Liver (tissue), 9 donors: ENCODE data around the gene ZMYM4. TPM values are rescaled to one million over a fixed set of nuclear protein-coding genes. Genes with fewer than 3 reads are reported as not detected.

ENCODE experiments used
- DNase-seq: peaks from one replicate; pipeline ENCODE4 v3.0.0-alpha.2; 2017; ENCODE audit warnings: low spot score
- H3K27ac ChIP-seq, 2 donors: one replicate each; pipeline ENCODE4 v1.7.0; 2013; ENCODE audit warnings: inconsistent platforms in 2 of 2, low read length in 2 of 2, control low read depth in 1 of 2, low read depth in 1 of 2, mild to moderate bottlenecking in 1 of 2
- H3K27me3 ChIP-seq, 4 donors: one replicate each; pipeline versions ENCODE4 v1.6.1 to v1.7.0; 2013; ENCODE audit warnings: low read length in 3 of 4, inconsistent platforms in 1 of 4, mild to moderate bottlenecking in 1 of 4, moderate library complexity in 1 of 4; ENCODE audit not compliant: control insufficient read depth in 4 of 4, insufficient read depth in 4 of 4
- H3K36me3 ChIP-seq, 4 donors: one replicate each; pipeline versions ENCODE4 v1.6.1 to v1.7.0; 2013; ENCODE audit warnings: low read length in 3 of 4, mild to moderate bottlenecking in 3 of 4, low read depth in 1 of 4, moderate library complexity in 1 of 4; ENCODE audit not compliant: control insufficient read depth in 4 of 4, insufficient read depth in 3 of 4
- H3K4me1 ChIP-seq, 4 donors: one replicate each; pipeline versions ENCODE4 v1.6.1 to v1.7.0; 2013; ENCODE audit warnings: low read length in 3 of 4, mild to moderate bottlenecking in 3 of 4, moderate library complexity in 1 of 4; ENCODE audit not compliant: control insufficient read depth in 4 of 4, insufficient read depth in 4 of 4
- H3K4me3 ChIP-seq, 3 donors: one replicate each; pipeline versions ENCODE4 v1.6.1 to v1.7.0; 2013; ENCODE audit warnings: low read length in 3 of 3, control low read depth in 1 of 3, low read depth in 1 of 3, mild to moderate bottlenecking in 1 of 3
- H3K9ac ChIP-seq, 2 donors: one replicate each; pipeline ENCODE4 v1.7.0; 2013; ENCODE audit warnings: low read length in 2 of 2, mild to moderate bottlenecking in 2 of 2, moderate library complexity in 2 of 2, control low read depth in 1 of 2, low read depth in 1 of 2
- H3K9me3 ChIP-seq, 4 donors: one replicate each; pipeline versions ENCODE4 v1.6.1 to v1.7.0; 2013; ENCODE audit warnings: low read length in 3 of 4; ENCODE audit not compliant: control insufficient read depth in 4 of 4
- ATF3 ChIP-seq: IDR thresholded peaks from 2 replicates; pipeline ENCODE4 v1.6.1; 2016; ENCODE audit warnings: antibody characterized with exemption
- CTCF ChIP-seq: fragments of 150-350 bp; IDR thresholded peaks from 2 replicates; pipeline ENCODE4 v1.5.1; 2017; ENCODE audit warnings: improper control_type of control experiment, low read depth, low read length; ENCODE audit not compliant: missing input control
- EGR1 ChIP-seq, 2 donors: IDR thresholded peaks; 2 replicates each; pipeline ENCODE4 v1.6.1; 2016 to 2018; ENCODE audit warnings: antibody characterized with exemption in 2 of 2, low read depth in 2 of 2
- FOXA1 ChIP-seq: IDR thresholded peaks from 2 replicates; pipeline ENCODE4 v1.6.1; 2016; ENCODE audit warnings: antibody characterized with exemption
- FOXA2 ChIP-seq: IDR thresholded peaks from 2 replicates; pipeline ENCODE4 v1.6.1; 2016; ENCODE audit warnings: antibody characterized with exemption
- GABPA ChIP-seq, 2 donors: IDR thresholded peaks in 1 of 2; conservative IDR thresholded peaks in 1 of 2; 2 replicates each; pipeline ENCODE4 v1.6.1; 2016; ENCODE audit warnings: antibody characterized with exemption in 2 of 2, mild to moderate bottlenecking in 1 of 2, moderate library complexity in 1 of 2
- HNF4A ChIP-seq, 2 donors: conservative IDR thresholded peaks; 2 replicates each; pipeline ENCODE4 v1.6.1; 2016; ENCODE audit warnings: antibody characterized with exemption in 2 of 2, mild to moderate bottlenecking in 2 of 2
- HNF4G ChIP-seq: IDR thresholded peaks from 2 replicates; pipeline ENCODE4 v1.6.1; 2016; ENCODE audit warnings: antibody characterized with exemption
- JUND ChIP-seq, 2 donors: IDR thresholded peaks; 2 replicates each; pipeline ENCODE4 v1.6.1; 2016; ENCODE audit warnings: antibody characterized with exemption in 2 of 2
- MAX ChIP-seq: IDR thresholded peaks from 2 replicates; pipeline ENCODE4 v1.6.1; 2016; ENCODE audit warnings: antibody characterized with exemption
- NR2F2 ChIP-seq: IDR thresholded peaks from 2 replicates; pipeline ENCODE4 v1.6.1; 2016; ENCODE audit warnings: antibody characterized with exemption
- RAD21 ChIP-seq, 2 donors: IDR thresholded peaks; 2 replicates each; pipeline ENCODE4 v1.6.1; 2016; ENCODE audit warnings: antibody characterized with exemption in 2 of 2, mild to moderate bottlenecking in 2 of 2
- REST ChIP-seq: IDR thresholded peaks from 2 replicates; pipeline ENCODE4 v1.6.1; 2016; ENCODE audit warnings: antibody characterized with exemption, mild to moderate bottlenecking
- RXRA ChIP-seq, 2 donors: IDR thresholded peaks; 2 replicates each; pipeline ENCODE4 v1.6.1; 2017 to 2018; ENCODE audit warnings: antibody characterized with exemption in 2 of 2, mild to moderate bottlenecking in 1 of 2
- SP1 ChIP-seq: IDR thresholded peaks from 2 replicates; pipeline ENCODE4 v1.6.1; 2018; ENCODE audit warnings: antibody characterized with exemption, mild to moderate bottlenecking
- TAF1 ChIP-seq: conservative IDR thresholded peaks from 2 replicates; pipeline ENCODE4 v1.6.1; 2016; ENCODE audit warnings: antibody characterized with exemption, mild to moderate bottlenecking
- YY1 ChIP-seq: IDR thresholded peaks from 2 replicates; pipeline ENCODE4 v1.6.1; 2016; ENCODE audit warnings: antibody characterized with exemption, mild to moderate bottlenecking
- ZBTB33 ChIP-seq: IDR thresholded peaks from 2 replicates; pipeline ENCODE4 v1.6.1; 2016; ENCODE audit warnings: antibody characterized with exemption
- WGBS: extraction: QIAGEN DNeasy Blood & Tissue Kit; methylation state at CpG from one replicate; pipeline ENCODE4 v1.1.7; 2013; 5-methylcytosine and 5-hydroxymethylcytosine counted together
- polyA plus RNA-seq, 2 donors: library from polyadenylated mRNA; stranded (reverse) in 1 of 2; unstranded in 1 of 2; fragments of 200-250 nt in 1 of 2; fragments of >200 nt in 1 of 2; fragmentation: Nextera tagmentation in 1 of 2; extraction: Ambion mirVana in 1 of 2; gene quantifications; one replicate each; pipeline versions ENCODE4 v1.2.1 to v1.2.3, GENCODE V29; 2013 to 2015
- total RNA-seq, 2 donors: library from RNA; depleted of rRNA; stranded (reverse); fragments of >200 nt; gene quantifications; one replicate each; pipeline ENCODE4 v1.2.3, GENCODE V29; 2014
- donor health status: healthy.
- donor health status: healthy.
- donor health status: healthy.
- donor health status: healthy.
- donor health status: healthy.

The ZMYM4 gene
- total and polyA plus RNA-seq, 4 donors = 5.3 to 16.8 (median 10.5) TPM

- 96% methylated on average over 7 of the region's 7 CpGs for WGBS
- peaks cover 6 to 33% (median 19%) of the 10 kb centered on the region in 4 donors for H3K36me3 ChIP-seq
- no peak for DNase-seq
- no peak for TF ChIP-seq RAD21 (IDR thresholded peaks at IDR 0.05)
- TF ChIP-seq YY1 = no peak
- no peak for TF ChIP-seq ZBTB33
- no peak for TF ChIP-seq FOXA2
- TF ChIP-seq FOXA1 = no peak
- TF ChIP-seq GABPA (IDR thresholded peaks at IDR 0.05 in 1 of 2, conservative IDR thresholded peaks at IDR 0.05 in 1 of 2) = no peak
- TF ChIP-seq MAX = no peak
- TF ChIP-seq HNF4A (conservative IDR thresholded peaks at IDR 0.05) = no peak
- H3K4me1 ChIP-seq = no peaks in the 10 kb centered on the region
- no peaks in the 10 kb centered on the region for H3K9me3 ChIP-seq
- no peak overlapping the region for H3K27ac ChIP-seq
- no peaks in the 10 kb centered on the region for H3K27me3 ChIP-seq
- no peak overlapping the region for H3K9ac ChIP-seq
- H3K4me3 ChIP-seq = no peak overlapping the region
These were observed 117.8 kb downstream of the ZMYM4 start for GRCh38 chr1:35386290-35386689.

GRCh38 chr1:35386959-35387358, 118.5 kb downstream of the ZMYM4 start:
- Histone ChIP-seq H3K4me3 (no peak overlapping the region), H3K9me3 (no peaks in the 10 kb centered on the region), H3K4me1 (no peaks in the 10 kb centered on the region), H3K27ac (no peak overlapping the region), H3K27me3 (no peaks in the 10 kb centered on the region), H3K9ac (no peak overlapping the region), H3K36me3 (peaks cover 8 to 33% (median 19%) of the 10 kb centered on the region in 4 donors)
- TF ChIP-seq SP1 (no peak), FOXA2 (peak; percentile 17)
- 63% methylated on average over 6 of the region's 6 CpGs for WGBS
- no peak for DNase-seq

- Histone ChIP-seq H3K4me1 (no peaks in the 10 kb centered on the region), H3K9me3 (no peaks in the 10 kb centered on the region), H3K4me3 (no peak overlapping the region), H3K27me3 (no peaks in the 10 kb centered on the region), H3K27ac (no peak overlapping the region), H3K9ac (no peak overlapping the region), H3K36me3 (peaks cover 9 to 50% (median 28%) of the 10 kb centered on the region in 4 donors)
- DNase-seq = no peak
- WGBS = 93% methylated on average over 10 of the region's 10 CpGs
- no peak for TF ChIP-seq CTCF
- TF ChIP-seq GABPA (IDR thresholded peaks at IDR 0.05 in 1 of 2, conservative IDR thresholded peaks at IDR 0.05 in 1 of 2) = no peak
- no peak for TF ChIP-seq EGR1 (IDR thresholded peaks at IDR 0.05; ENCODE audit: low read depth in 2 of 2)
- TF ChIP-seq ATF3 = no peak
- TF ChIP-seq YY1 = no peak
- no peak for TF ChIP-seq MAX
- no peak for TF ChIP-seq JUND (IDR thresholded peaks at IDR 0.05)
- TF ChIP-seq HNF4G = no peak
- TF ChIP-seq FOXA2 = no peak
- TF ChIP-seq NR2F2 = no peak
- TF ChIP-seq HNF4A (conservative IDR thresholded peaks at IDR 0.05) = no peak
- no peak for TF ChIP-seq REST
- TF ChIP-seq RXRA (IDR thresholded peaks at IDR 0.05) = no peak
- no peak for TF ChIP-seq FOXA1
- TF ChIP-seq TAF1 = no peak
These were observed 122.3 kb downstream of the ZMYM4 start for GRCh38 chr1:35390600-35391494.
